GM19023 (cell line): ENCODE data around the gene CBR3.

Source experiments
- ATAC-seq: cut with Tn5 transposase; IDR thresholded peaks from one replicate; pipeline ENCODE4 v1.9.1; 2021; ENCODE audit warnings: mild to moderate bottlenecking, moderate library complexity; ENCODE audit not compliant: unreplicated experiment

Gene CBR3

GRCh38 chr21:36155603-36156338, 20.9 kb downstream of the CBR3 start:
- no peak for ATAC-seq

- peak; percentile 87 for ATAC-seq
Measured at GRCh38 chr21:36156339-36156814, 21.5 kb downstream of the CBR3 start.

GRCh38 chr21:36156815-36157670, 22.2 kb downstream of the CBR3 start, which contains the start of gene DOP1B:
DOP1B (plus strand) TSS chr21:36156824; CDS start chr21:36164734, 7,910 bp downstream.
- ATAC-seq: peak; percentile 26

- no peak for ATAC-seq
Measured at GRCh38 chr21:36159356-36159921, 24.6 kb downstream of the CBR3 start.

- no peak for ATAC-seq
Measured at GRCh38 chr21:36160850-36161178, 25.9 kb downstream of the CBR3 start.

- ATAC-seq: no peak
Measured at GRCh38 chr21:36162631-36163030, 27.8 kb downstream of the CBR3 start.

GRCh38 chr21:36163750-36164741, 29.2 kb downstream of the CBR3 start:
- ATAC-seq: no peak

- no peak for ATAC-seq
Measured at GRCh38 chr21:36165356-36165755, 30.5 kb downstream of the CBR3 start.

- ATAC-seq: no peak
Measured at GRCh38 chr21:36166705-36167104, 31.8 kb downstream of the CBR3 start.

GRCh38 chr21:36167541-36167940, 32.7 kb downstream of the CBR3 start:
- ATAC-seq: no peak

GRCh38 chr21:36169470-36170128, 34.7 kb downstream of the CBR3 start:
- ATAC-seq: no peak

- ATAC-seq: no peak
Measured at GRCh38 chr21:36170823-36171222, 35.9 kb downstream of the CBR3 start.

GRCh38 chr21:36171336-36171735, 36.5 kb downstream of the CBR3 start:
- ATAC-seq: no peak

GRCh38 chr21:36171741-36172331, 37.0 kb downstream of the CBR3 start:
- ATAC-seq: no peak

GRCh38 chr21:36174780-36175179, 39.9 kb downstream of the CBR3 start:
- ATAC-seq: no peak

- no peak for ATAC-seq
Measured at GRCh38 chr21:36175771-36176565, 41.1 kb downstream of the CBR3 start.

- no peak for ATAC-seq
Measured at GRCh38 chr21:36178349-36178748, 43.5 kb downstream of the CBR3 start.

- no peak for ATAC-seq
Measured at GRCh38 chr21:36179145-36179544, 44.3 kb downstream of the CBR3 start.

- no peak for ATAC-seq
Measured at GRCh38 chr21:36180963-36181362, 46.1 kb downstream of the CBR3 start.
